GM19240 (cell line): ENCODE results near the gene MYO5B.
"Not testable (repeated sequence)": the region's sequence is repeated elsewhere in the genome, so short reads cannot be mapped to it uniquely, and the experiment has no call there.

Experiments
- DNase-seq: peaks from one replicate; pipeline ENCODE4 v3.0.0; 2011; ENCODE audit warnings: low spot score; ENCODE audit not compliant: insufficient read length

Gene MYO5B

DNA sequence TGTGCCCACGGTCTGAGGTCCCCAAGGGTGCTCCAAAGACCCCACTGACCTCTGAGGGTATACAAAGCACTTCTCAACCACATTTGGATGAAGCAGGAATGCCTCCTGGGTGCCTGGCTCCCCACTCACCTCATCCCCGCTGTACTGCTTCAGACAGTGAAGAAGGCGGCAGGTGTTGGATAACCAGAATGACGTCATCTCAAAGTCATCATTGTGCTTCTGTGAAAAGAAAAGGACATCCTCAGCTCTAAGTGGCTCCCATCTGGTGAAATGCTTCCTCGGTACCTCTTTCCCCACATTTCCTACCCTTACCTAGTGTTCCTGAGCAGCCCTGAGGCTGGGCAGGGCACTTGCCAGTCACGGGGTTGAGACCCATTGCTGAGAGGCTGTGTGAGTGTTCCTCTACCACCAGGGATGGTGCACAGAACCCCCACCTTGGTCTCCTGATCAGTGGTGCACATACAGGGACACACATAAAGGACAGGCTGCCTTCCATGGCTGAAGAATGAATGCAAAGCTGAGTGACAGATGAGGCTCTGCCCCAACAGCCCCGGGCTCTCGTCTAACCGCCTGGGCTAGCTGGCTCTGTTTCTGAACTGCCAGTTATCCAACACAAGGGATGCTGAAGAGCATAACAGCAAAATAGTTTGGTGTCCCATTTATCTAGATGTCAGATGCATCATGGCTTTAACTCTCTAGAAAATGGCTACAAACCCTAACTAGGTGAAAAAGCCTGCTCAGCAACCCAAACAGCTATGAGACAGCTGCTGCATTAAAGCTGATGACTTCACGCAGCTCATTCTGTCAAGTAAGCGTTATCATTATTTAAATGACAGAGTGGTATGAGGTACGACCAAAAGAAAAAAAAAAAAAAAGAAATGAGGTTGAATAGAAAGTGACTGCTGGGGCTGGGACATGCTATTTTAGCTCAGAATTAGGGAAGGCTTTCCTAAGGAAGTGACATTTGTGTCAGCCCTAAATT is 353.4 kb downstream of the MYO5B start:
- no peak for DNase-seq

DNA sequence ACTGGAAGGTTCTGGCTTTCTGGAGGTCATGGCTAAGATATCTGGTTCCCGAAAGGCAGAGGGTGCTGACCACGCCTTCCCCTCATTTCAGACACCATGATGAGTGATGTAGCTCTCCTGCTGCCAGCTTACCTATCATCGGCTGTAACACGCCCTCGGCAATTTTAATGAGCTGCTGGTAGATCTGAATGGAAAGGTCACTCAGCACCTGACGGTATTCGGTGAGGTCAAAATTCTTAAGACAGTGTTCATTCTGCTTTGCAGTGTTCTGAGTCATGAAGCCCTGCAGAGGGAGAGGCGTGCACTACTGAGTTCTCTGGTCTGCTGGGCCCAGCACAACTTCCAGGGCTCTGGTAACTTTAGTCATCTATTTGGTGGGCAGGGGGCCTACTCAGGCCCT is 355.9 kb downstream of the MYO5B start:
- no peak for DNase-seq

DNA sequence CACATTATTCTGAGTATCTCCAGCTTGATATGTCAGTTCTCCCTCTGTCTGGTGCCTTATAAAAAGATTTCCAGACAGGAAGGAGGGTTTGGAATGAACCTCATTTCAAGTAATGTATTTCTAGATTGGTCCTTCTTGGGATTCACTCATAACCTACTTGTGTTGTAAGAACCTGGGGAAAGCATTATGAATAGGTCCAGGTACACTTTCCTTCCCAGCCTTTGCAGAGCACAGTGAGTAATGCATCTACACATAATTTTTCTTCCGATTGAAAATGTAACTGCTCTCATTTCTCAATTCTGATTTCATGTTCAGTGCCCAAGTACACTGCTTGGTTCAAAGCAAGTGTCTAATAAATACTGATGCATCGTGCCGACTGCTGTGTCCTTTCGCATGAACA is 356.6 kb downstream of the MYO5B start:
- no peak for DNase-seq

- DNase-seq, result no peak
Observed at GRCh38 chr18:49837889-49838288, 357.1 kb downstream of the MYO5B start.

DNA sequence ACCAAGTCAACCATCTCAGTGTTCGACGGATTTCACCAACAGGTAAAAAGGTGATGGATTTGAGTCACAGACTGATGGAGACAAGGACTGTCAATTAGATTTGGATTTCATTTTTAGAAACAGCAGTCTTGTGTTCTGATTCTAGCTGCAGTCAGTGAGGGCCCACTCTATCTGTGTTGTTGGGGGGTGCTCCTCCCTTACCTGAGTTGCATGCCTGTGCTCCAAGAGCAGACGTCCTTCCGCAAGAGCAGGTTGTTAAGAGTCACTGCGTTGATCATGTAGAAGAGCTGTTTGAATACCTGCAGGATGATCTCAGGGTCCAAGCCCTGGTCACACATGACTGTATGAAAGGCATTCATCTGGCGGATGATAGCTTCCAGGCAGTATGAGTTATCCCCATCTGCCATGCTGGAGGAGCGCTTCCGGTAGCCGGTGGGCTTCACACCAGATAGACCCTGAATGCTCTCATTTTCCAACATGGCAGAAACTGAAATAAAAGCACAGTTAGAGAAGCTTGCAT is 357.6 kb downstream of the MYO5B start:
- not testable (repeated sequence) for DNase-seq

GRCh38 chr18:49835405-49835804 is 359.5 kb downstream of the MYO5B start:
- no peak for DNase-seq

DNA sequence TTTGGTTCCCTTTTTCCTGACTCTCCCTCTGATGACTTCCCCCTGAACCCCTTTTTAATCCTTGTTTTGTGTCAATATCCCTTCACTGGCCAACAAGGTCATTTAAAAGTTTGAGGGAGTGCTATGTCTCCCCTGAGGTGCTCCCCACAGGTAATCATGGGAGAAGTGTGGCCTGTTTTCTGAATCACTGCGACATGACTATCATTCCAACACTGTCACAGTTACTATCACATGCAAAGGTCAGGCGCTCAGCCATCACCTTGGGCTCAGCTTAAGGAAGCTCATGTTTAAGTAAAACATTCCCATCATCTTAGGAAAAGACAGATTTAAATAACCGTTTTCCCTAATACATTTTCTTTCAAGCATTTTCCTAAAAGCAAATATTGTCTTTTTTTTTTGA is 360.7 kb downstream of the MYO5B start:
- no peak for DNase-seq

DNA sequence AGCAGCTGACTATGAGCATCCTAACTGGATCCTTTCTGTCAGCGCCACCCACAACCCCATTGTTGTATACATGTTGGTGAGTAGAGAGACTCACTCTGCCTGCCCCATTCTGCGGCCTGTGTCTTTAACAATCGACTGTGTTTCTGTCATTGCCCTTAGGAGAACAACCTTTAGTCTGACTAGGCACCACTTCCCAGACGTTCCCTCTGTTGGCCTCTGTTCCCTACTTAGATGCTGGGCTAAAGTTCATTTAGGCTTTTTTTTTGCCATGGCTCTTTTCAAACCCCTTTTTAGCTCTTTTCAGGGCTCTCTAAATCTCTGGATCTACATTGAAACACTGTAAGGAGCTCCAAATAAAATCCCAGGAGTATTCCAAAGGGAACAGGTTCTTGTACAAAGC is 361.1 kb downstream of the MYO5B start:
- no peak for DNase-seq

GRCh38 chr18:49832221-49832647 is 362.7 kb downstream of the MYO5B start:
- DNase-seq, result no peak

GRCh38 chr18:49827996-49828395 is 367.0 kb downstream of the MYO5B start:
- no peak for DNase-seq

- no peak for DNase-seq
Observed at GRCh38 chr18:49819823-49820671, 374.9 kb downstream of the MYO5B start.

- no peak for DNase-seq
Observed at GRCh38 chr18:49819071-49819662, 375.8 kb downstream of the MYO5B start.

- no peak for DNase-seq
Observed at GRCh38 chr18:49817947-49818346, 377.0 kb downstream of the MYO5B start.

- DNase-seq, result no peak
Observed at GRCh38 chr18:49815927-49816326, 379.0 kb downstream of the MYO5B start.

DNA sequence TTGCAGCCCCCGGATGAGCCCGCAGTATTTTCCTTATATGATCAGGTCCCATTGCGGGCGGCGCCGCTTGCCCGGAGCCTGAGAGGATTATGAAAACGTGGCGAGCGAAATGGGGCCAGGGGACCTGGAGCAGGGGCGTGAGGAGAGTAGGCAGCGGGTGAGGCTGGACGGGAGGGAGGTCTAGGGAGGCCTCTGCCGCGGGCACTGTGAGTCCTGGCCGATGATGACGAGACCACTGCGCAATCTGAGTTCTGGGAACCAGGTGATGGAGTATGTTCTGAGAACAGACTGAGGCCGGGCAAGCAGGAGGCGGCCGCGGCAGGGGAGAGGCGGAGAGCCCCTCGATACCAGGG is 380.8 kb downstream of the MYO5B start:
- no peak for DNase-seq

GRCh38 chr18:49813319-49814146 is 381.4 kb downstream of the MYO5B start, which contains the start of gene ACAA2:
Gene ACAA2, minus strand, starts transcription at chr18:49813533. Its CDS starts 49 bp downstream, at chr18:49813484.
- peak; percentile 46 for DNase-seq

- no peak for DNase-seq
Observed at GRCh38 chr18:49813069-49813318, 382.0 kb downstream of the MYO5B start.

DNA sequence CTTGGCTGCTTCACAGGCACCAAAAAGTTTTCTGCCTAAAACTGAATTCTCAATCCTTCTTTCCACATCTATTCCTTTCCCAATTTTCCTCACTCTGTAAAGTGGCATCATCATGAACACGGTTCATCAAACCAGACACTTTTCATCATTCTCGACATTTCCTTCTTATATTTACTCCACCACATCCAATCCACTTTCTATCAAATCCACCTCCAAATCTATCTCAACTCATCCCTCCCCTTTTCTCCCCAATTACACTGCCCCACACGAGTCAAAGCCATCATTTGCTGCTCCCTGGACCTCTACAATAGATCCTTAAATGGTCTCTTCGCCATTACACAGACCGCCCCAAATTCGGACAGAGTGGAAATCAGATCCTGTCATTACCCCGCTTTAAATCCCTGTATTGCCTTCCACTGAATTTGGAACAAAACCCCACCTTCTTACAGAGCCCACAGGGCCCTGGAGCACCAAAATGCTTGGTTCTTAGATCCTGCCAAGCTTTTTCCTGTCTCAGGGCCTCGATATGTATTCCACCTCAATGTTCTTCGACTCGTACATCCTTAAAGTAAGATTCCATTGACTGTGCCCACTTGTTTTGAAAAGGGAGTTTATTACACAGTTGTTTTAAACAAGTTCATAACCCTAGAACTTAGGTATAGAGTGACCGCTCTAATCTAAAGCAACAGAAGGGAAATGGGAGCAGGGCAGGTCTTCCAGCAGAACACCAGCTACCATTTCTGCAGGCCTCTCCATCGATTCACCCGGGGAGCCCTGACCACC is 382.5 kb downstream of the MYO5B start:
- no peak for DNase-seq

DNA sequence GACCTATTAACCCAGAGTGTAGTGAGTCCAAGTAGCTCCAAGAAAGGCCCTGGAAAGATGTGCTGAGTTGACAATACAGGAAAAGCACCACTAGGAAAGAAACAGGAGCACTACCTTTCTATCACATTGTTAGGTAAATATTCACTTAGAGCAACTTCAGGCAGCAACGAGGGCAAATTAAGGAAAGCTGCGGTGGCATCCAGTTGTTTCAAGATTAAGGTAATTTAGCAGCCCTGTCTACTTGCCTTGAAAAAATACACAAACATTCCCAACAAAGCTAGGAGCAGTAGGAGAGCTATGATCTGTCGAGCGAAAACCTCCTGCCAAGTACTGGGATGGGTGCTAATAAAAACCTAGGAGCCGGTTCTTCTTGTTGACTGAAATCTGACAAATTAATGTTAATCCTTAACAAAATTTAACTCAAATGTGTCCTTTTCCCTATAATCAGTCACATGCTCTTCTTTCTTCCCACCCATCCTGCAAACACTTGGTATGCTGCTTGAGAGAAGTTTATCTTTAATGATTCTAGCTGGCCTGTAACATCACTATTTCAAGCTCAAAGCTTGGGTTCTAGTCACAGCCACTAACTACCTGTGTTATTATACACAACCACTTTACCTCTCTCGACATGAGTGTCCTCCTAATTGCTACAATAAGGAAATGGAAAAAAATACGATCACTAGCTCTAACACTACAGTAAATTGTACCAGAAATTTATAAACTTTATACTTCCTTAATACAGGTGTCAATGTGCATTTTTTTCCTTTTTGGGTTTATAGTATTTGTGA is 383.6 kb downstream of the MYO5B start:
- DNase-seq, result no peak
